NCI-H82 treated with DMSO at 0.1 percent for 48 hours (cell line): ENCODE data around the gene RGS3.

Experiments used
- DNase-seq: peaks from one replicate; lab custom pipeline; 2025; ENCODE audit not compliant: unreplicated experiment; lab: John Stamatoyannopoulos, UW

The RGS3 gene

GRCh38 chr9:113528088-113528487 lies 64.6 kb downstream of the RGS3 start:
- no peak for DNase-seq

GRCh38 chr9:113528811-113529210 lies 65.3 kb downstream of the RGS3 start:
- DNase-seq: no peak

- DNase-seq: no peak
Measured at GRCh38 chr9:113529336-113530009, 65.9 kb downstream of the RGS3 start.

GRCh38 chr9:113530022-113530635 lies 66.6 kb downstream of the RGS3 start:
- DNase-seq: no peak

- DNase-seq: no peak
Measured at GRCh38 chr9:113530942-113531341, 67.4 kb downstream of the RGS3 start.

- DNase-seq: no peak
Measured at GRCh38 chr9:113531919-113532808, 68.6 kb downstream of the RGS3 start.

- no peak for DNase-seq
Measured at GRCh38 chr9:113532809-113533190, 69.3 kb downstream of the RGS3 start.

GRCh38 chr9:113533335-113534225 lies 70.1 kb downstream of the RGS3 start:
- no peak for DNase-seq

- no peak for DNase-seq
Measured at GRCh38 chr9:113535756-113536155, 72.2 kb downstream of the RGS3 start.

- DNase-seq: no peak
Measured at GRCh38 chr9:113536166-113536482, 72.6 kb downstream of the RGS3 start.

- DNase-seq: no peak
Measured at GRCh38 chr9:113536483-113537228, 73.1 kb downstream of the RGS3 start.

- no peak for DNase-seq
Measured at GRCh38 chr9:113537229-113537810, 73.8 kb downstream of the RGS3 start.

GRCh38 chr9:113538131-113538530 lies 74.6 kb downstream of the RGS3 start:
- DNase-seq: no peak

- no peak for DNase-seq
Measured at GRCh38 chr9:113538701-113539430, 75.3 kb downstream of the RGS3 start.

- no peak for DNase-seq
Measured at GRCh38 chr9:113540466-113540865, 76.9 kb downstream of the RGS3 start.

- DNase-seq: peak; percentile 12
Measured at GRCh38 chr9:113541019-113541900, 77.7 kb downstream of the RGS3 start.

GRCh38 chr9:113542006-113542405 lies 78.5 kb downstream of the RGS3 start:
- no peak for DNase-seq

GRCh38 chr9:113542741-113543140 lies 79.2 kb downstream of the RGS3 start:
- no peak for DNase-seq
